Kidney tubule cell (primary cell): Measurements from ENCODE around the gene MROH2A.
A peak's percentile ranks its signal among the peaks of the same experiment; 100 is the strongest.

Experiments used
- DNase-seq: peaks from one replicate; pipeline ENCODE4 v3.0.0-alpha.2; 2018; ENCODE audit warnings: low spot score

The MROH2A gene

GRCh38 chr2:233761040-233761769 is 16.9 kb upstream of the MROH2A start:
- DNase-seq: peak; percentile 27

- DNase-seq: peak; percentile 54
Observed at GRCh38 chr2:233764264-233764663, 13.9 kb upstream of the MROH2A start.

- no peak for DNase-seq
Observed at GRCh38 chr2:233764761-233765160, 13.4 kb upstream of the MROH2A start.

- DNase-seq: no peak
Observed at GRCh38 chr2:233766416-233766815, 11.7 kb upstream of the MROH2A start.

GRCh38 chr2:233768076-233768475 is 10.1 kb upstream of the MROH2A start:
- no peak for DNase-seq

- no peak for DNase-seq
Observed at GRCh38 chr2:233769260-233769659, 8.9 kb upstream of the MROH2A start.

- no peak for DNase-seq
Observed at GRCh38 chr2:233772153-233772552, 6.0 kb upstream of the MROH2A start.

GRCh38 chr2:233772583-233772982 is 5.5 kb upstream of the MROH2A start:
- DNase-seq: no peak

GRCh38 chr2:233773854-233774253 is 4.3 kb upstream of the MROH2A start:
- no peak for DNase-seq

GRCh38 chr2:233775414-233775813 is 2.7 kb upstream of the MROH2A start:
- DNase-seq: no peak

GRCh38 chr2:233779722-233780121 is 1.6 kb downstream of the MROH2A start:
- no peak for DNase-seq

GRCh38 chr2:233780771-233781170 is 2.6 kb downstream of the MROH2A start:
- no peak for DNase-seq

GRCh38 chr2:233789554-233789953 is 11.4 kb downstream of the MROH2A start:
- DNase-seq: no peak

- no peak for DNase-seq
Observed at GRCh38 chr2:233791151-233791882, 13.2 kb downstream of the MROH2A start.

- DNase-seq: no peak
Observed at GRCh38 chr2:233791883-233792329, 13.8 kb downstream of the MROH2A start.

- no peak for DNase-seq
Observed at GRCh38 chr2:233792720-233793119, 14.6 kb downstream of the MROH2A start.

GRCh38 chr2:233793465-233794127 is 15.5 kb downstream of the MROH2A start:
- DNase-seq: no peak

- DNase-seq: no peak
Observed at GRCh38 chr2:233794128-233794658, 16.1 kb downstream of the MROH2A start.

- DNase-seq: no peak
Observed at GRCh38 chr2:233795735-233796171, 17.6 kb downstream of the MROH2A start.

- no peak for DNase-seq
Observed at GRCh38 chr2:233796254-233796653, 18.1 kb downstream of the MROH2A start.

GRCh38 chr2:233798335-233799086 is 20.4 kb downstream of the MROH2A start:
- no peak for DNase-seq
